Embryonic facial prominence (tissue), 1 donor: Measurements from ENCODE around the gene ITPKA.

Source experiments
- DNase-seq: peaks from one replicate; pipeline ENCODE4 v3.0.0-alpha.2; 2016; ENCODE audit errors: extremely low spot score

Gene ITPKA

GRCh38 chr15:41490355-41490754 lies 3.3 kb upstream of the ITPKA start:
- no peak for DNase-seq

- DNase-seq: no peak
These were observed 1.8 kb upstream of the ITPKA start for GRCh38 chr15:41491889-41492288.

GRCh38 chr15:41492597-41493204 lies 973 bp upstream of the ITPKA start:
- no peak for DNase-seq

- no peak for DNase-seq
These were observed 172 bp downstream of the ITPKA start for GRCh38 chr15:41493902-41494189.

GRCh38 chr15:41494190-41494921 lies 682 bp downstream of the ITPKA start:
- DNase-seq: no peak

GRCh38 chr15:41494922-41495735 lies 1.5 kb downstream of the ITPKA start:
- DNase-seq: no peak

GRCh38 chr15:41495736-41496599 lies 2.3 kb downstream of the ITPKA start:
- DNase-seq: no peak

GRCh38 chr15:41498657-41499056 lies 5.0 kb downstream of the ITPKA start:
- DNase-seq: no peak

GRCh38 chr15:41499109-41499851 lies 5.6 kb downstream of the ITPKA start:
- no peak for DNase-seq

GRCh38 chr15:41501191-41501917 lies 7.7 kb downstream of the ITPKA start:
- no peak for DNase-seq

- DNase-seq: no peak
These were observed 8.5 kb downstream of the ITPKA start for GRCh38 chr15:41501931-41502794.

GRCh38 chr15:41502795-41503668 lies 9.4 kb downstream of the ITPKA start:
- DNase-seq: peak; percentile 51

GRCh38 chr15:41503669-41504010 lies 10.0 kb downstream of the ITPKA start:
- DNase-seq: no peak

- DNase-seq: no peak
These were observed 11.2 kb downstream of the ITPKA start for GRCh38 chr15:41504751-41505492.

- no peak for DNase-seq
These were observed 12.1 kb downstream of the ITPKA start for GRCh38 chr15:41505776-41506175.

GRCh38 chr15:41506796-41507341 lies 13.2 kb downstream of the ITPKA start:
- no peak for DNase-seq

GRCh38 chr15:41507820-41508290 lies 14.2 kb downstream of the ITPKA start:
- no peak for DNase-seq

- no peak for DNase-seq
These were observed 17.1 kb downstream of the ITPKA start for GRCh38 chr15:41510728-41511127.
